Measurements from ENCODE around the gene MAST4. TPM values are rescaled to one million over a fixed set of nuclear protein-coding genes. Genes with fewer than 3 reads are reported as not detected.

The MAST4 gene
- total RNA-seq, 4 donors from 2014 or later, result 19.5 to 44.1 (median 24.1) TPM

GRCh38 chr5:67173959-67174358, 577.8 kb downstream of the MAST4 start:
- no peak overlapping the region for H3K27ac ChIP-seq
- H3K4me1 ChIP-seq, result no peaks in the 10 kb centered on the region
- DNase-seq (ENCODE audit: low spot score in 2 of 2), result no peak
- peaks cover 0 to 14% (median 0%) of the 10 kb centered on the region in 4 donors for H3K9me3 ChIP-seq
- WGBS, 2 donors, result 100% methylated on average over 1 of the region's 1 CpG
- H3K36me3 ChIP-seq, result no peaks in the 10 kb centered on the region
- TF ChIP-seq EP300 (IDR thresholded peaks at IDR 0.05) (no peak), POLR2A (IDR thresholded peaks at IDR 0.05) (no peak), CTCF (IDR thresholded peaks at IDR 0.05) (no peak)
- no peaks in the 10 kb centered on the region for H3K27me3 ChIP-seq
- no peak overlapping the region for H3K4me3 ChIP-seq

- Histone ChIP-seq H3K9me3 (peaks cover 0 to 14% (median 0%) of the 10 kb centered on the region in 4 donors), H3K4me1 (peaks cover 0 to 5% (median under 1%) of the 10 kb centered on the region in 4 donors), H3K27me3 (no peaks in the 10 kb centered on the region), H3K4me3 (no peak overlapping the region), H3K36me3 (no peaks in the 10 kb centered on the region), H3K27ac (no peak overlapping the region)
- TF ChIP-seq CTCF (IDR thresholded peaks at IDR 0.05) (no peak), EP300 (IDR thresholded peaks at IDR 0.05) (no peak), POLR2A (IDR thresholded peaks at IDR 0.05) (no peak)
- DNase-seq (ENCODE audit: low spot score in 2 of 2), result no peak
Observed at GRCh38 chr5:67176936-67177335, 580.7 kb downstream of the MAST4 start.

- 76 to 88% methylated on average over 1 of the region's 1 CpG for WGBS, 2 donors
Observed at GRCh38 chr5:67178085-67178484, 581.9 kb downstream of the MAST4 start.

GRCh38 chr5:67178966-67179365, 582.8 kb downstream of the MAST4 start:
- Histone ChIP-seq H3K27me3 (no peaks in the 10 kb centered on the region), H3K27ac (no peak overlapping the region), H3K4me3 (no peak overlapping the region), H3K4me1 (peaks cover 0 to 18% (median 6%) of the 10 kb centered on the region in 4 donors), H3K9me3 (peaks cover 0 to 14% (median 0%) of the 10 kb centered on the region in 4 donors), H3K36me3 (no peaks in the 10 kb centered on the region)
- DNase-seq (ENCODE audit: low spot score in 2 of 2), result no peak
- WGBS, 2 donors, result 98 to 99% methylated on average over 7 of the region's 7 CpGs
- TF ChIP-seq EP300 (IDR thresholded peaks at IDR 0.05) (no peak), POLR2A (IDR thresholded peaks at IDR 0.05) (no peak), CTCF (IDR thresholded peaks at IDR 0.05) (no peak)

More at GRCh38 chr5:67178085-67178484, 581.9 kb downstream of the MAST4 start:
- Histone ChIP-seq H3K4me1 (peaks cover 0 to 16% (median 6%) of the 10 kb centered on the region in 4 donors), H3K27ac (no peak overlapping the region), H3K9me3 (peaks cover 0 to 14% (median 0%) of the 10 kb centered on the region in 4 donors), H3K4me3 (no peak overlapping the region), H3K27me3 (no peaks in the 10 kb centered on the region), H3K36me3 (no peaks in the 10 kb centered on the region)
- no peak for DNase-seq (ENCODE audit: low spot score in 2 of 2)
- TF ChIP-seq EP300 (IDR thresholded peaks at IDR 0.05), result no peak
- TF ChIP-seq POLR2A (IDR thresholded peaks at IDR 0.05), result no peak
- no peak for TF ChIP-seq CTCF (IDR thresholded peaks at IDR 0.05)

- Histone ChIP-seq H3K27ac (no peak overlapping the region), H3K4me1 (peaks cover 0 to 18% (median 6%) of the 10 kb centered on the region in 4 donors), H3K36me3 (no peaks in the 10 kb centered on the region), H3K4me3 (no peak overlapping the region), H3K27me3 (no peaks in the 10 kb centered on the region), H3K9me3 (peaks cover 0 to 14% (median 0%) of the 10 kb centered on the region in 4 donors)
- TF ChIP-seq CTCF (IDR thresholded peaks at IDR 0.05) (no peak), EP300 (IDR thresholded peaks at IDR 0.05) (no peak), POLR2A (IDR thresholded peaks at IDR 0.05) (no peak)
- no peak for DNase-seq (ENCODE audit: low spot score in 2 of 2)
- WGBS, 2 donors, result 87 to 89% methylated on average over 5 of the region's 5 CpGs
Observed at GRCh38 chr5:67179697-67180361, 583.6 kb downstream of the MAST4 start.

Measured in tibial nerve (tissue), 4 donors.